Measurements from ENCODE around the gene PAK6.

DNA sequence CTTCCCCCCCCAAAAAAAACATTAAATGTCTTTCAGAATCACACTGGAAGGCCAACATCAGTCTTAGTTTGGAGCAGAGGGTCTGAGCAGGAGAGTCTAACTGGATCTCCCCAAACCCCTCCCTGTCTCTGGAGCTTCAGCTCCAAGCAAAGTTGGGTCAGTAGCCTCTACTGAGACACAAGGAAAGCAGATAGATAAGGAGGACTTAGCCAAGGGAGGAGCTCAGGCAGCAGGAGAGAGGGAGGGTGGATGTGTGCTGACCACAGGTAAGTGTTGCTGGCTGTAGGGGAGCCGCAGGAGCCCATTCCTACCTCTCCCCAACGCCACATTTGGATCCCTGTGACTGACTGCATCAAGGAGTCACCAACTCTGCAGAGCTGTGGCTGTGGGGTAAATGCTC is 61.9 kb downstream of the PAK6 start:
- TF ChIP-seq, protein P1, sequence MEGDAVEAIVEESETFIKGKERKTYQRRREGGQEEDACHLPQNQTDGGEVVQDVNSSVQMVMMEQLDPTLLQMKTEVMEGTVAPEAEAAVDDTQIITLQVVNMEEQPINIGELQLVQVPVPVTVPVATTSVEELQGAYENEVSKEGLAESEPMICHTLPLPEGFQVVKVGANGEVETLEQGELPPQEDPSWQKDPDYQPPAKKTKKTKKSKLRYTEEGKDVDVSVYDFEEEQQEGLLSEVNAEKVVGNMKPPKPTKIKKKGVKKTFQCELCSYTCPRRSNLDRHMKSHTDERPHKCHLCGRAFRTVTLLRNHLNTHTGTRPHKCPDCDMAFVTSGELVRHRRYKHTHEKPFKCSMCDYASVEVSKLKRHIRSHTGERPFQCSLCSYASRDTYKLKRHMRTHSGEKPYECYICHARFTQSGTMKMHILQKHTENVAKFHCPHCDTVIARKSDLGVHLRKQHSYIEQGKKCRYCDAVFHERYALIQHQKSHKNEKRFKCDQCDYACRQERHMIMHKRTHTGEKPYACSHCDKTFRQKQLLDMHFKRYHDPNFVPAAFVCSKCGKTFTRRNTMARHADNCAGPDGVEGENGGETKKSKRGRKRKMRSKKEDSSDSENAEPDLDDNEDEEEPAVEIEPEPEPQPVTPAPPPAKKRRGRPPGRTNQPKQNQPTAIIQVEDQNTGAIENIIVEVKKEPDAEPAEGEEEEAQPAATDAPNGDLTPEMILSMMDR (IDR thresholded peaks at IDR 0.05; ENCODE audit: insufficient read depth, low read length, poor library complexity, severe bottlenecking), result no peak
- TF ChIP-seq EZH2phosphoT487 (conservative IDR thresholded peaks at IDR 0.05; ENCODE audit: low read length), result no peak
